Astrocyte of the cerebellum (primary cell): Measurements from ENCODE around the gene VTA1.

ENCODE experiments used
- DNase-seq: peaks from one replicate; pipeline ENCODE4 v3.0.0-alpha.2; 2011; ENCODE audit warnings: low read depth
- H3K4me3 ChIP-seq: 2 replicates; pipeline ENCODE4 v1.5.1; 2011; ENCODE audit warnings: mild to moderate bottlenecking, low read depth, low read length, moderate library complexity
- in situ Hi-C: cut with HindIII; loops from 2 replicates; pipeline ENCODE4 v1.10.0; 2017; ENCODE audit warnings: low sequenced_read_pairs
- TF ChIP-seq, protein P1 (sequence below): IDR thresholded peaks from 2 replicates; pipeline ENCODE4 v1.5.1; 2012; ENCODE audit warnings: low read length, low read depth, moderate library complexity, mild to moderate bottlenecking; ENCODE audit errors: missing control alignments

Gene VTA1

DNA sequence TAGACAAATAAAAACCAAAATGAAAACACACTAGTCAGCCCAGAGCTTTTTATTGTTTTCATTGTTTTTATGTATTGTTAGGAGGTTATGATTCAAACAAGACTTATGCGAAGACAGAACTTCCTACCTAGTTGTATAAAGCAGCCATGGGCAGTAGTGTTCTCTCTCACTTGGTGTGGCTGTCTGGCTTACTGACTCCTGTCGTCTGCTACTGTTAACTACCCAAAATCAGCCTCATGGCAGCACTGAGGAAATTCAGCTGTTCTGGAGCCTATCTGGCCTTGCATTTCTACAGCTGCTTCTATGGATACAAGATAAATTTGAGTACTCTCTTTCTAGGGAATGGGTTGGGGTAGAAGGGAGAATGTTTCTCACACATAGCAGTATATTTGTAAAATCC lies 20.4 kb downstream of the VTA1 start:
- H3K4me3 ChIP-seq: no peak overlapping the region
- no peak for DNase-seq
- TF ChIP-seq, protein P1, sequence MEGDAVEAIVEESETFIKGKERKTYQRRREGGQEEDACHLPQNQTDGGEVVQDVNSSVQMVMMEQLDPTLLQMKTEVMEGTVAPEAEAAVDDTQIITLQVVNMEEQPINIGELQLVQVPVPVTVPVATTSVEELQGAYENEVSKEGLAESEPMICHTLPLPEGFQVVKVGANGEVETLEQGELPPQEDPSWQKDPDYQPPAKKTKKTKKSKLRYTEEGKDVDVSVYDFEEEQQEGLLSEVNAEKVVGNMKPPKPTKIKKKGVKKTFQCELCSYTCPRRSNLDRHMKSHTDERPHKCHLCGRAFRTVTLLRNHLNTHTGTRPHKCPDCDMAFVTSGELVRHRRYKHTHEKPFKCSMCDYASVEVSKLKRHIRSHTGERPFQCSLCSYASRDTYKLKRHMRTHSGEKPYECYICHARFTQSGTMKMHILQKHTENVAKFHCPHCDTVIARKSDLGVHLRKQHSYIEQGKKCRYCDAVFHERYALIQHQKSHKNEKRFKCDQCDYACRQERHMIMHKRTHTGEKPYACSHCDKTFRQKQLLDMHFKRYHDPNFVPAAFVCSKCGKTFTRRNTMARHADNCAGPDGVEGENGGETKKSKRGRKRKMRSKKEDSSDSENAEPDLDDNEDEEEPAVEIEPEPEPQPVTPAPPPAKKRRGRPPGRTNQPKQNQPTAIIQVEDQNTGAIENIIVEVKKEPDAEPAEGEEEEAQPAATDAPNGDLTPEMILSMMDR: no peak
- in situ Hi-C loops: no loop called here

DNA sequence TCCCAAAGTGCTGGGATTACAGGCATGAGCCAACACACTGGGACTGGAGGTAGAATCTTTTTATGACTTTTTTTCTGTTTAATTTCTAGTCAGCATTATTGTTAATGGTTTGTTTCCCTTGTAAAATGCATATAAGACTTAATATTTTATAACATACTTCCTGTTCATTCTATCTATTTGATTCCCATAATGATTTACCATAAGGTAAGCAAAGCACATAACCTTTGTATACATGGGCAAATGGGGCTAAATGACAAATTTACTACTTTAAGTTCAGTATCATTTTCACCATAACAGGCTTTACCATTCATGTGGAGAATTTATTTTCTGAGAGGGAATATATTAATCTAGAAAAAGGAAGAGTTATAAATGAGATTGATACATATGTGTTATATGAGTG lies 24.3 kb downstream of the VTA1 start:
- in situ Hi-C loops: no loop called here
- no peak for DNase-seq
- TF ChIP-seq, protein P1: no peak
- no peak overlapping the region for H3K4me3 ChIP-seq

DNA sequence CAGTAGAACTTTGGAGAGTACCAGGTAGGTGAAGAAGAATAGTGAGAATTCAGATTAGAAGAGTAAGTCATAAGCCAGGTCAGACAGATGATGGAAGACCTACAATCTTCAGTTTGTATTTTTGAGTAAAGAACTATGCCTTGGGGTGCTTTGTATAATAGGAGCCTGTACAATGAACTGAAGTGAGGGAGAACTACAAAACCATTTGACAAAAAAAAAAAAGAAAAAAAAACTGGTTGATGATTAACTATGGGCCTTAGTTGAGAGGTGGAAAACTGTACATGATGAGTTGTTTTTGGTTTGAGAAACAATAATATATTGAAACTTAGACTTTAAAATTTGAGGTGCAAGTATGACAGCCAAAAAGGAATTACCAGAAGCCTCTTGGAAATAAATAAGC lies 25.7 kb downstream of the VTA1 start:
- no peak for DNase-seq
- in situ Hi-C loops: no loop called here
- no peak overlapping the region for H3K4me3 ChIP-seq
- TF ChIP-seq, protein P1: no peak

DNA sequence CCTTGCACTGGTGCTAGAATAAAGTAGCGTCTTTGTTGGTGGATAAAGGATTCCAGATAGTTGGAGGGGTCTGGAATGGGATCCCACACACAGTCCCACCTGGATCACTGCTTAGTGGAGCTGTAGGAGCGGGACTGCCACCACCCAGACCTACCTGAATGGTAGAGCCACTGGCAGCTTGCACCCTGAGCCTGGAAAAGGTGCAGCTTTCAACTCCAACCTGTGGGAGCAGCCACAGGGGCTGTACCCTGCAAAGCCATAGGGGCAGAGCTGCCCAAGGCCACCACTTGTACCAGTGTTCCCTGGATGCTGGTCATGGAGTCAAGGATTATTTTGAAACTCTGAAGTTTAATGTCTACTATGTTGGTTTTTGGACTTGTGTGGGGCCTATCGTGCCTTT lies 26.9 kb downstream of the VTA1 start:
- TF ChIP-seq, protein P1: no peak
- no peak overlapping the region for H3K4me3 ChIP-seq
- in situ Hi-C loops: no loop called here
- DNase-seq: no peak

DNA sequence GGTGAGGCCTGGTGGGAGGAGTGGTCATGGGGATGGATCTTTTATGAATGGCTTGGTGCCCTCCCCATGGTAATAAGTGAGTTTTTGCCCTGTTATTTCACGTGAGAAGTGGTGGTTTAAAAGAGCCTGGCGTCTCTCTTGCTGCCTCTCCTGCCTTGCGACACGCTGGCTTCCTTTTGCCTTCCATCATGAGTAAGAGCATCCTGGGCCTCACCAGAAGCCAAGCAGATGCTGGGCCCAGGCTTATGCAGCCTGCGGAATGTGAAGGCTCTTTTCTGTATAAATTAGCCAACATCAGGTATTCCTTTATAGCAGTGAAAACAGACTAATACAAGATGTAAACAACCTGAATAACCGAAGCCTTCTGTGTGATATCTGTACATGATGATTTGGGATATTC lies 27.6 kb downstream of the VTA1 start:
- in situ Hi-C loops: no loop called here
- DNase-seq: no peak

DNA sequence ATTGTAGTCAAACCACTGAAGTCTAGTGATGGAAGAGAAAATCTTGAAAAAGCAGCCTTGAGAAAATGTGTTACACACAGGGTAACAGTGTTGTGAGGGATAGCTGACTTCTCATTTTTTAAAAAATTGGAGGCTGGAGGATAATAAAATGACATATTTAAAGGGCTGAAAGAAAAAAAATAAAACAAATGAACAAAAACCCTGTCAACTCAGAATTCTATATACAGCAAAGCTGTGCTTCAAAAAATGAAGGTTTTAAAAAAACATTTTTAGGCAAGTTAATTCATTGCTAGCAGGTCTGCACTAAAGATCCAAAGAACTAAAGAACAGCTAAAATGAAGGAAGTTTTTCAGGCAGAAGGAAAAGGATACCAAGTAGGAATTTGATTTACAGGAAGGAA lies 31.1 kb downstream of the VTA1 start:
- TF ChIP-seq, protein P1: no peak

More for the DNA sequence above, 27.6 kb downstream of the VTA1 start:
- no peak overlapping the region for H3K4me3 ChIP-seq
- TF ChIP-seq, protein P1: no peak

DNA sequence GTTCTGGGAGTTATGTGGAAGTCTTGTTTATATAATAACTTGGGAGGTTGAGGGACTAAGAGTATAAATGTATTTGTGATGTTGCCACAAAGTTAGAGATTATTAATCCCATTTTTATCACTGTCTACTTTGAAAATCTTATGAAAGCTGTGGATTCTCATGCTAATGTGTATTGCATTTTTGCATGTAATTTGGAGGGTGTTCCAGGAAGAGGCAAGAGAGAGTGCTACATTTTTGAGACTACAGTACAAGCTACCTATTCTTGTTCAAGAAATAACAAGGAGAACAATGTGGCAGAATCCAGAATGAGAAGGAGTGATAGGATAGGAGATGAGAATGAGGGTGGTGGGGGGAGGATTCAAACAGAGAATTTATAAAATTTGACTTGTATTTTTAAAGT lies 34.9 kb downstream of the VTA1 start:
- DNase-seq: no peak
- in situ Hi-C loops: no loop called here

More for the DNA sequence above, 31.1 kb downstream of the VTA1 start:
- H3K4me3 ChIP-seq: no peak overlapping the region
- in situ Hi-C loops: no loop called here
- no peak for DNase-seq

More for the DNA sequence above, 34.9 kb downstream of the VTA1 start:
- H3K4me3 ChIP-seq: no peak overlapping the region
- TF ChIP-seq, protein P1: no peak
